ENCODE measurements around the gene CD226.
"Not testable (repeated sequence)": the region's sequence is repeated elsewhere in the genome, so short reads cannot be mapped to it uniquely, and the experiment has no call there.

CD226 gene

DNA sequence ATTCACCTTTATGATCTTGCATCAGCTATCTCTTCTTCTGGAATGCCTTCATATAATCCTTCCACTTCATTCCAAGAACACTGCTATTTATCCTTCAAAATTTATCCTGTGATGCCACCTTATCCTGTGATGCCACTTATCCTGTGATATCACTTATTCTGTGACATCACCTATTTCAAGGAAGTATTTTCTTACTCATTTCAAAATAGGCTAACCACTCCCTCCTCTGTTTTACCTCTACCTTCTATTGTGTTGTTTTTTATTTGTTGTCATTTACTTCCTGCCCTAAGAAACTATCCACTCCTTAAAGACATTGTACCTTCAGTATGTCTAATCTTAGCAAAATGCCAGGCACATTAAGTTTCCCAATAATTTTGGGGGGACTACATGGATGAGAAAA lies 38.8 kb downstream of the CD226 start:
- DNase-seq (ENCODE audit: low spot score): no peak

DNA sequence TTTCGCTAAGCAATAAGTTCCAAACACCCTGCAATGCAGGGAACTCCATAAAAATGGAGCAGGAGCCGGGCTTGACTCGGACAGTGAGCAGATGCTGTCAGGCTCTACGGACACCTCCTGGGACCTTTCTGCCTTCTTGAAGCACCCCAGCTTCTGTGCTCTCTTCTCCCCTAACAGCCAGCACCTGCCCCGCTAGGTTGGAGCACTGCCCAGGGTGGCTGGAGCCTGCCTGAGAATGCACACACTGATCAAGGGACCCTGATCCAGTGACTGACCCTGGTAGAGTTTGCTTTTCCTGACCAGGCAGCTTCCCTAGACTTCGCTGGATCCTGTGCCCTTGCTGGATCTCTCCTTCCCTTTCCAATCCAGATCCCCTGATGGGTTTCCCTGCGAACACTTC lies 40.9 kb downstream of the CD226 start:
- DNase-seq (ENCODE audit: low spot score): no peak

DNA sequence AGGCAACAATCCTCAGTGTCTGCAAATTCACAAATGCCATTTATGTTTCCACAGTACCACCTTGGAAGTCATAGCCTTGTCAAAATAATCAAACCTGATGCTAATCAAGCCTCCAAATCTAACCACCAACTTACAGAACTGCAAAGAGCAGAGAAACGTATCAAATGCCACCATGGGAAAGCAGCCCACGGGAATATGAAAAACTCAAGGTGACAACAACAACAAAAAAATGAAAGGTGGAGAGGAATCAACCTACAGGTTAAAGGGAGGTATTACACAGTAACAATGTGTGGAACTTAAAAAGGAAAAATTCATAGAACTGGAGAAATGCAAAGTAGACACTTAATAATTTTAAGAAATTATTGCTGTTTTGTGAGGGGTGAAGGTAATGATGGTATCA lies 46.7 kb downstream of the CD226 start:
- DNase-seq (ENCODE audit: low spot score): no peak

DNA sequence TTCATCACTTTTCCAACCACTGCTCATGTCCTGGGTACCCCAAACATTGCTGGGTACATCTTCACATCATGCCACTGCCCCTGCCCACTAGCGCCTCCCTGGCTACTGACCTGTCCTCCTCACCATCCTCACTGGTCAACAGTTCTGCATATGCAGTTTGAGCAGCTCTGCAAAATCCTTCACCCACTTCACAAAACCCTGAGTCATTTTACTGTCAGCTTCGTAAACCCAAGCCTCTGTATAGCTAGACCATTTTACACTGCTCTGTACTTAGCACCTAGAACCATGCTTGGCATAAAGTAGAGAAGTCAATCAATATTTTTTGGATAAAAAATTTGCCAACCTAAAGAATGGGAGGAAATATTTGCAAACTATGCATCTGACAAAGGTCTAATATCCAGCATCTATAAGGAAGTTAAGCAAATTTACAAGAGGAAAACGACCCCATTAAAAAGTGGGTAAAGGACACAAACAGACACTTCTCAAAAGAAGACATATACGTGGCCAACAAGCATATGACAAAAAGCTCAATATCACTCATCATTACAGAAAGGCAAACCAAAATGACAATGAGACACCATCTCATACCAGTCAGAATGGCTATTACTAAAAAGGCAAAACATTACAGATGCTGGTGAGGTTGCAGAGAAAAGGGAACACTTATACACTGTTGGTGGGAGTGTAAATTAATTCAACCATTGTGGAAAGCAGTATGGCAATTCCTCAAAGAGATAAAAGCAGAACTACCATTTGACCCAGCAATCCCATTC lies 48.3 kb downstream of the CD226 start:
- not testable (repeated sequence) for DNase-seq (ENCODE audit: low spot score)

DNA sequence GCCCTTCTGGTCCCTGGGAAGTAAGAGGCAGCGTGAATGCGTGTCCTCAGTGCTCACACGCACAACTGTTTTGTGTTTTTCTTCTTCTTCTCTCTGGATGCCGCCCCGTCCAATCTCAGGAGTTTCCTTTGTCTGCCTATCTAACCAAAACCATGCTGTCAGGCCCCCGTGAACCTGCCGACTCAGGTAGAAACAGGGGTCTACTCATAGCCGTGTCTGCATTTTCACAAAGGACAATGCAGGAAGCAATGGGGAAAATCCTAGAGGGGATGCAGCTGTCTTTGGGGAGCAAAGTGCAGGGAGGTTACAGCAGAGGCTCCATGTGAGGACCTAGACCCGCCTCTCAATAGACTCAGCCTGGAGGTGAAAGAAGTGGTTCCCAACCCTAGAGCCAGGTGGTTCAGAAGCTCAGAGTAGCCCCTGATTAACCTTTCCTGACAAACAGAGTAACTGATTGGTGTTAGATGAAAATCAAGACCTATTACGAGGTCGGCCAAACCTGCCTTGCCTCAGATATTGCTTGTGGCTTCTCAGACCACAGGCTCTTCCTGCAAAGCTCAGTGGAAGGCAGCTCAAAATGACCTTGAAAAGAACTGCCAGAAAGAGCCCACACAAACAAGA lies 49.3 kb downstream of the CD226 start:
- DNase-seq (ENCODE audit: low spot score): no peak

DNA sequence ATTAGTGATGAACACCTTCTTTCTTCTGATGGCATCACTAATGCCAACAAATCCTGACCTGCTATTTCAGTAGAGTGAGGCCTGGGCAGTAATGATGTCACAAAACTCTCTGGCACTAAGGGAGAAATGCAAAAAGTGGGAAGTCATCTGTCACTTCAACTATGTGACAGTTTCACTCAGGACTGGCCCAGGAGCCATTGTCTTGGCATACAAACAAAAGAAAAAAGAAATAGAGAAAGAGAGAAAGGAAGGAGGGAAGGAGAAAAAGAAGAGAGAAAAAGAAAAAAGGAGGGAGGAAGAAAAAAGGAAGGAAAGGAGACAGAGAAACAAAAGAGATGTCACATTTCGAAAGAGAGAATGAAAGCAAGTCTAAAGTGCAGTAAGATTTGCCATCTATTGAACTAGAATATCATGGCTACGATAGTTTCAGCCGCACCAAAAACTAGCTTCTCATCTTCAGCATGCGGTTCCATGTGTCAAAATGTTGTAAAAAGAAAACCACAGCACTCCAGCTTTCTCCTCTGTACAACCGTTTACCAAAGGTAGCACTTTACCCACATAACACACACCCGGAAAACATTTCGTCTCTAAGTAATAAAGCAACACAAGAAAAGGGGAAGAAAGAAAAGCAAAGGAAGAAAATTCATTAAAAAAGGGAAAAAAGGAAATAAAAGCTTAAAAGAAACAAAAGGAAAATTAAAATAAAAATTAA lies 50.1 kb downstream of the CD226 start:
- DNase-seq (ENCODE audit: low spot score): no peak

DNA sequence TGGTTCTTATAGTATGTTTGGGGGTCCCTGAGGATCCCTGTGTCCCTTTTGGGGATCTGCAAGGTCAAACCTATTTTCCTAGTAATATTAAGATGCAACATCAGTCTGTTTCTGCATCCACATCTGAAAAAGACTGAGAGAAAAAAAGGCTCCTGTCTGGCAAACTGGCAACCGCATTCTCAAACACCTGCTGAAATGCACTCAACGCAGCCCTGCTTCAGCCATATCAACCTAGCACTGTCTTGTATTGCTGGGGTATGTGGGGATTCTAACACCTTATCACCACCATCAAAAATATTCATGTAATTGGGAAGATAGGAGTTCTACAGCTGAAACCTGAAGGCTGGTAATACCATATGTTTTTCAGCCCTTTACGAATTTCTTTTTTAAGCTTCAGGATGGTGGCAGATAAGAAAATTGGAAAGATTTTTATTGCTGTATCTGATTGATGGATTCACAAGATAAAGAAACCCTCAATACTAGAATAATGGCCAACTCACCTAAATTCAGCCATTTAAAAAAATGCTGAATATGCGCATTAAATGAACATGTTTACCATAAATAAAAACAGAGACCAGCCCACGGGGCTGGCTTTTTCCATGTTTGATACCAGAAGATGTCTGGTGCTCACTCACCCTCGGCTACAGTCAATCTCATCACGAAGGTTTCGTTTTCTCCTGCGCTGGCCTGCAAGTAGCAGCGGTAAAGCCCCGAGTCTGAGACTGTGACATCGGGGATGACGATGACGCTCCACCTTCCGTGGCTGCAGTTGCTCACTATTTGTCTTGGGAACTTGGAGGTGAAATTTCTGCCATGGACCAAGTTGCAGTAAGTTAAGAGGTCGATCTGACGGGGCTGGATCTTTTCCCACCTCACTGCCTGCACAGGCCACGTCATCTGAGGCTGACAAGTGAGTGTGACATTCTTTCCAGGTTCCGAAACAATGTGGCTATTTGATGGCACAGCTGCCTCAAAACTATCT lies 52.3 kb downstream of the CD226 start:
- no peak for DNase-seq (ENCODE audit: low spot score)

DNA sequence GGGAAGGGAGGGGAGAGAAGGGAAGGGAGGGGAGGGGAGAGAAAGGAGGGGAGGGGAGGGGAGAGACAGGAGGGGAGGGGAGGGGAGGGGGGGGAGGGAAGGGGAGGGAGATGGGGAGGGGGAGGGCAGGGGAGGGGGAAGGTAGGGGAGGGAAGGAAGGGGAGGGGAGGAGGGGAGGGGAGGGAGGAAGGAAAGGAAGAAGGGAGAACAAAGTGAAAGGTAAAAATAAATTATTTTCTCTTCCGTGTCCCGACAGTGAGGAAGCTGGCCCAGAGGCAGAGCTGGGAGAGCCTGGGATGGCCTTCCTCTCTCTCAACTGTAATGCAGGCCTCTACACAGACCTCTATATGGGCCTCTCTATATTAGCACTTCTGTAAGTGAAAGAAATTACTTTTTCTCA lies 53.2 kb downstream of the CD226 start:
- DNase-seq (ENCODE audit: low spot score): no peak

DNA sequence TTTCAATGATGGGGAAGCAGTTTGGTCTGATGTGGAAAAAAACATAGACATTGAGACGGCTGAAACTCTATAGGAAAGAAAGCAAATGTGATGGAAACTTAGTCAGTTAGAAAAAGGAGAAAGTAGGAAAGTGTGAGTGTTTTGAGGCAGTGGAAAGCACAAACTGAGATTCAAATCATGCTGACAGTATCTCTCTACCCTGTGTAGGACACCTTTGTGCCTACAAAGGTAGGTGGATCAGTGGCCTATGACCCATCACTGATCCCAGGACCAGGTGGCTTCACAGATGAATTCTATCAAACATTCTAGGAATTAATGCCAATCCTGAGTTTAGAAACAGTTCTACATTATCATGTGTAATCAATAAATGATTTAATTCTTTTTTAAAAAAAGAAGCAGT lies 57.1 kb downstream of the CD226 start:
- no peak for DNase-seq (ENCODE audit: low spot score)

DNA sequence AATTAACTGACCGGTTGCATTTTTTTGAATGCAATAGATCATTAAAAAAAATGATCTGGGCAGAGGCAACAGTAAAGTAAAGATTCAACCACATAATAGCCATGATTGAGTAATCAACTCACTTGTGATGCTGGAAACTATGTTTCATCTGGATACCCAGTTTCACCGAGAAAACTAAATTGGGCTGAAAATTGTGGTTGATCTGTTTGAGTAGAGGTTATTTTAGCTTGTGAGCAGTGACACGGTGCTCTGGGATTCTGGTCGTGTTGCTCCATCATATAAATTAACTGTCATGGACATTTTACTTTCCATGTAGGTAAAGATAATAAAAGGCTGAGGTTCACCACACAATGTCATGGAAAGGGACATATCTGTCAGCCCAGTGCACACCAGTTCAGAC lies 58.7 kb downstream of the CD226 start:
- DNase-seq (ENCODE audit: low spot score): no peak

DNA sequence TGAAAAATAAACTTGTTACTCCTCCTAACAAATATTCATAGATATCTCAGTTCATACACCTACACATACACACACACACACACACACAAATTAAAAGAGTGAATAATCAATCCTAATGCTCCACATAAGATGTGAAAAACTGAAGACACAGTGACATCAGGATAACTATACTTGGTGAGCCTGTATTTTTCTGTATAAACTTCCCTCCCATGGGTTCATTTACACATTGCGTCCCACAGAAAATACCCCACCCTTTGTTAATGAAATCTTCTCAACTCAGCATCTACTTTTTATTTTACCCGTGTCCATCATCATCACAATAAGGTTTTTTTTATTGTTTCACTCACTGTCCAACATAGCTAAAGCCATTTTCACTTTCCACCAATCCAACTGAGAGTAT lies 60.4 kb downstream of the CD226 start:
- no peak for DNase-seq (ENCODE audit: low spot score)

DNA sequence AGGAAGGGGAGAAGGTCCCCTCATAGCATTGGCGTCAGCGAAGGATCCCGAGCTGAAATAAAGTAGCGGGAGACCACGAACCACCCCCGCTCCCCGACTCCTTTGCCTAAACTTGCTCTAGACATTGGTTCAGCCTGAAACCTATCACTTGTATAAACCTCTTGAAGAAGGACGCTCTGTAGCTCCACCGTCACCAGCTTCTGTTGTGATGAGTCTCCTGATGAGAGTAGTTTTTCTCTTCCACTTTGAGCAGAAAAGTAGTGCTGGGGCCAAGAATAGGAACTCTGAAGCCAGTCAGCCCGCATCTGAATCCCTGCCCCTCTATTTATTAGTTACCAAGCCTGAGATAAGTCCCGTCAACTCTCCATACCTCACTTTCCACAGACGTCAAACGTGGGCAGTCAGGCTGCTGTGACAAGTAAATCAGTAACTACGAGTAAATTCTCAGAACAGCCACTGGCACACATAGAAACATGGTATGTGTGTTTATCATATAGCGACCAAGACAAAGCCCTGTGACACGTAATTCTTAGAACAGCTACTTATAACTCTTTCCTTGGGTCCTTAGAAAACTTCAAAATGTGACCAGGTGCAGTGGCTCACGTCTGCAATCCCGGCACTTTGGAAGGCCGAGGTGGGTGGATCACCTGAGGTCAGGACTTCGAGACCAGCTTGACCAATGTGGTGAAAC lies 61.7 kb downstream of the CD226 start:
- no peak for DNase-seq (ENCODE audit: low spot score)

DNA sequence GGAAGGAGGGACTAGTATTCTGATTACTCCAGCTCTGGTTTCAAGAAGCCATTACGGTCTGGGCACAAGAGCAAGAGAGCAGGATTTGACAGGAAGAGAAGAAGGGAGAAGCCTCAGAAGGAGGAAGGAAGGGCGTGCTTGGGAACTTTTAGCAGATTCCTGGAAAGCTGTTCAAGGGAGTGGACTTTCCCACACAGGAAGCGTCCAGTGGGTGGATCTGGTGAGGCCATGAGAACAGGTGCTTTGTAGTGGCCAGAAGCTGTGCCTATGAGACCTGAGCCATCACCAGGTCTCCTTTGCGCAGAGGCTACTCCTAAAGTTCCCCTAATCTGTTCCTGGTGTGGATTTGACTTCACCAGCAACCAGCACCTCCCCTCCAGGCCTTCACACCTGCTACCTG lies 62.3 kb downstream of the CD226 start:
- DNase-seq (ENCODE audit: low spot score): no peak

DNA sequence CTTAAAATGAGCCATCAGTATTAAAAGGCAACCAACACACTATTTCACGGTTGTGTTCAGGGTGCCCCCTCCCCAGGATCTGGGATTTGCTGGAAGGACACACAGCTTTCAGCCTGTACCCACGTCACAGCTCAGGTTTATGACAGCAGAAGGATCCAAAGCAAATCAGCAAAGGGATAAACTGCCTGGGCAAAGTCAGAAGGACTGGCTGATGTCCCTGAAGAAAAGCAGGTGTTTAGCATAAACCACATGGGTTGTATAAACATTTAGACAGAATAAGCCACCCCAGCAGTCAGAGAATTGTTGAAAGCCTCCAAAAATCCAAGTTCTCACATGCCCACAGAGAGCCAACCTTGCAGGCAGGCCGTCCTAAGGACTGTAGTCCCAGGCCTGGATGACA lies 63.9 kb downstream of the CD226 start:
- no peak for DNase-seq (ENCODE audit: low spot score)

DNA sequence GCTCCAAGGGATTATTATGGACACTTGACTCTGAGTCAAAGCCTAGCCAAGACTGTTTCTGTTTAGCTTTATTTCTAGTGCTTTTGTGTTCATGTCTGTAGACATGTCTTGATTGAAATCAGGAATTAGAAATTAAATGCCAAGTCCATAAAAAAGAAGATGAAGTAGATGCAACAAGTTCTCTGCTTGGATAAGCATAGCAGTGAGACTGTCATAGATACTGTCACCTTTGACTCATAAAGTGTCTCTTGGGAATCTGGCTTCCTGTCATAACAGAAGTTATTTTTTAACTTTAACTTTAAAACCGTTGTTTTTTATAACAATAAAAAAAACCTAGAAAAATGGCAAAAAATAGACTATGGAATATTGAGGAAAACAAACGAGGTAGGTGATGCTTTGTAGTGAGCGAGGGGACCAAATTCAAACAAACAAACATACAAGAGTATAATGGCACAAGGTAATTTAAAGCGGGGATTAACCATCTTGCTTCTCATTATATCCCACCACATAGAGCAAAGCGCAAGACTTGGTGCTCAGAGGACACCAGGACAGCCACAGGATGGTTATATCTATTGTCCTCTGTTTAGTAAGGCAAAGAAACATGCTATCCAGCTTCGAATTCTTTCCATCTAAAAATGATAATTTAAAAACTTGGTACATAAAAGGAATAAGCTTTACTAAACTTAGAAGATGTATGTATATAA lies 64.6 kb downstream of the CD226 start:
- DNase-seq (ENCODE audit: low spot score): no peak

DNA sequence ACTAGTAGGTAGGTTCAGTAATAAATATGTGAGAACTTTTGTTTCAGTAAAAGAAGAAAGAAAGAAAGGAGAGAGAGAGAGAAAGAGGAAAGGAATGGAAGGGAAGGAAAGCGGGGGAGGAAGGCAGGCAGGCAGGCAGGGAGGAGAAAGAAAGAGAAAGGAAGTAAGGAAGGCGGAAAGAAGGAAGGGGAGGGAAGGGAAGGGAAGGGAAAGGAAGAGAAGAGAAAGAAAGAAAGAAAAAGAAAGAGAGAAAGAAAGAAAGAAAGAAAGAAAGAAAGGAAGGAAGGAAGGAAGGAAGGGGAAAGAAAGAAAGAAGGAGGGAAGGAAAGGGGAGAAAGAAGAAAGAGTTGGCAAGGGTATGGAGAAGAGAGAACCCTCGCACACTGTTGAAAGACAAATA lies 67.6 kb downstream of the CD226 start:
- DNase-seq (ENCODE audit: low spot score): no peak

DNA sequence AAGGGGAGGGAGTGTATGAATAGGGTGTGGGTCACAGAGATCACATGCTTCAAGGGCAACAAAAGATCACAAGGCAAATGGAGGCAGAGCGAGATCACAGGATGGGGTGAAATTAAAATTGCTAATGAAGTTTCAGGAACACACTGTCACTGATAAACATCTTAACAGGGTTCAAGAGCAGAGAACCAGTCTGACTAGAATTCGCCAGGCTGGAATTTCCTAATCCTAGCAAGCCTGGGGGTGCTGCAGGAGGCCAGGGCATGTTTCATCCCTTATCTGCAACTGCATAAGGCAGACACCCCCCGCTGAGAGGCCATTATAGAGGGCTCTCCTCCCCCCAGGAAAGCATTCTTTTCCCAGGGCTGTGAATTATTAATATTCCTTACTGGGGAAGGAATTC lies 68.6 kb downstream of the CD226 start:
- DNase-seq (ENCODE audit: low spot score): not testable (repeated sequence)

DNA sequence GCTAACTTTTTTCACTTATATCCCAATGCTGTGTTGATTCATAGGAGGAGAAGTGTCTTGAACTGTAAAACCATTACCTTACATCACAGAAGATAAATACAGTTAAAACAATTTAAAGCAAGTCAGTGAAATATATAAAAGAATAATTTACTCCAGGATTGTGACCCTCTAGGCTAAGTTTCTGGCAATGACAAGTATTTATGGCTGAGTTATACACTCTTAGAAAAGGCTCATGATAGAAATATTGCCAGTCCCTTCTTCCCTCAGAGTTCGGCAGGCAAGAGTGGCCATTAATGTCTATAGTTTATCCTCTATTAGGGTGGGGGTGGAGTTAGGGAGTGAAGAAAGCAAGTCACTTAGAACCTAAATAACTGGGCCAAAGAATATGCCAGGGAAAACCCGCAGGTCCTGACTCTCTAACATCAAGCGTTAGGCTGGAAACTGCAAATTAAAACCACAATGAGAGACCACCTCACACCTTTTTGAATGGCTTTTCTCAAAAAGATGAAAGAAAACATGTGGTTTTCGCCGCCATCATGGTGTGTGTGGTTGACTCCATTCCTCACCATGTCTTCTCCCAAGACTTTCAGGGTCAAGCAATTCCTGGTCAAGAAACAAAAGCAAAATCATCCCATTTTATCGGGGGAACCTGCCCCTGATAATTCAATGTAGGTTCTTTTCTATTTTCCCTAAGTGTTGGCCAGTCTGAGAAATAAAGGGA lies 69.3 kb downstream of the CD226 start:
- DNase-seq (ENCODE audit: low spot score): no peak

DNA sequence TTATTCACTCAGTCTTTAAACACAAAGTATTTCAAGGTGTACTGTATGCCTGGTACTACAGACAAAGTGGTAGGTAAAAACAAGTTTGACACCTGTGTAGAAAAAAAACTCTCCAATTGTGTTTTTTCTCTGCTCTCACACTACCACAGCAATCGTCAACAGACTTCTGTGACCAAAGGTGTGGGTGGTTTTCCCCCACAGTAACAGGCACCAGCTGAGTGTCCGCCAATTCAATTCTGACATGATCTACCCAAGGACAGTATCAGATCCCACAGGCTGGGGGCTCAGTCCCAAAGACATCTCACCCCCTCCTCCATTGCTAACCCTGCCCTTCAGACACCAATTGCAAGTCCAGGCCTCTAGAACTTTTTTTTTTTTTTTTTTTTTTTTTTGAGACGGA lies 71.2 kb downstream of the CD226 start:
- DNase-seq (ENCODE audit: low spot score): no peak

DNA sequence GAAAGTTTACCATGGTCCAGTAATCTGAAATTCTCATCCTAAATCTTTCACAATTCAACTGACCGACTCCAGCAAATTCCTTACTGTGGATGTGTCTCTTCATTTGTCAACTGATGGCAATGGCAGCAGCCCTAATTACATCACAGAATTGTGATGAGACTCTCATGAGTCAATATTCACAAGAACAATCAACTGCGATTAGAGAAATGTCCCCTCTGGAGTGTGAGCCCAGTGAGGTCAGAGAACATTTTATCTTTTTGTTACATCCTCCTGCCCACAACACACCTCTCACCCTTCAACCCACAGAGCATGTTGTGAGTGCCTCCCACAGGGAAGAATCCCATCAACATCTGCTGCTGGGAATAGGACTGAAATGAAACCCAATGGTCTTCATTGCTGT lies 73.6 kb downstream of the CD226 start:
- DNase-seq (ENCODE audit: low spot score): no peak

Measured in hematopoietic multipotent progenitor cell treated with erythropoietin and hydrocortisone succinate and interleukin-3 and kit ligand, for 15 days (in vitro differentiated cells).